Measurements from ENCODE around the gene TTC7B. TPM values are rescaled to one million over a fixed set of nuclear protein-coding genes. Genes with fewer than 3 reads are reported as not detected.
"Not testable (repeated sequence)": the region's sequence is repeated elsewhere in the genome, so short reads cannot be mapped to it uniquely, and the experiment has no call there.

The TTC7B gene
- total and polyA plus RNA-seq, 2 experiments from 2014 or later = 7.9 to 28.6 TPM

GRCh38 chr14:90840667-90841066 lies 24.4 kb upstream of the TTC7B start:
- H3K27me3 Mint-ChIP-seq (ENCODE audit: insufficient read depth, low read depth, poor library complexity); H3K4me3 Mint-ChIP-seq; H3K27ac ChIP-seq (ENCODE audit: low read depth); H3K9me3 Mint-ChIP-seq; H3K4me1 ChIP-seq (ENCODE audit: insufficient read depth); H3K36me3 ChIP-seq (ENCODE audit: insufficient read depth); H3K4me2 ChIP-seq; ATAC-seq; H3K4me3 ChIP-seq; DNase-seq (ENCODE audit: low spot score); H3K4me1 Mint-ChIP-seq; H4K20me1 ChIP-seq (replicated peaks; ENCODE audit: insufficient read depth); H3K36me3 Mint-ChIP-seq (ENCODE audit: low read depth); H3K27me3 ChIP-seq (ENCODE audit: insufficient read depth); H3F3A ChIP-seq (replicated peaks; ENCODE audit: low read depth); H3K9me2 ChIP-seq (ENCODE audit: insufficient read depth); H3K79me2 ChIP-seq (replicated peaks; ENCODE audit: insufficient read depth); H3K27ac Mint-ChIP-seq; H2AFZ ChIP-seq: not testable (repeated sequence)

- no peaks in the 10 kb centered on the region; the same call in 2 of the 3 replicates for H3K9me3 Mint-ChIP-seq
- no peak overlapping the region for H2AFZ ChIP-seq
- no peaks in the 10 kb centered on the region for H3F3A ChIP-seq (replicated peaks; ENCODE audit: low read depth)
- no peaks in the 10 kb centered on the region for H3K79me2 ChIP-seq (replicated peaks; ENCODE audit: insufficient read depth)
- no peak overlapping the region for H3K4me2 ChIP-seq
- H3K36me3 ChIP-seq (ENCODE audit: insufficient read depth) = no peaks in the 10 kb centered on the region
- H3K4me3 Mint-ChIP-seq = no peak overlapping the region
- H4K20me1 ChIP-seq (replicated peaks; ENCODE audit: insufficient read depth) = no peaks in the 10 kb centered on the region
- H3K27ac Mint-ChIP-seq = no peak overlapping the region
- no peak overlapping the region for H3K27ac ChIP-seq (ENCODE audit: low read depth)
- peaks cover 2% of the 10 kb centered on the region for H3K27me3 Mint-ChIP-seq (ENCODE audit: insufficient read depth, low read depth, poor library complexity)
- H3K4me1 Mint-ChIP-seq = no peaks in the 10 kb centered on the region
- no peaks in the 10 kb centered on the region for H3K36me3 Mint-ChIP-seq (ENCODE audit: low read depth)
- DNase-seq (ENCODE audit: low spot score) (no peak), ATAC-seq (no peak)
- H3K4me3 ChIP-seq = no peak overlapping the region
- H3K27me3 ChIP-seq (ENCODE audit: insufficient read depth) = no peaks in the 10 kb centered on the region
- H3K9me2 ChIP-seq (ENCODE audit: insufficient read depth) = no peaks in the 10 kb centered on the region
- no peaks in the 10 kb centered on the region for H3K4me1 ChIP-seq (ENCODE audit: insufficient read depth)
- TF ChIP-seq ZNF462 (CRISPR knock-in tag; IDR thresholded peaks at IDR 0.05) (no peak), EZH2 (IDR thresholded peaks at IDR 0.05; ENCODE audit: low read depth, unreplicated experiment) (no peak), ZNF114 (CRISPR knock-in tag; IDR thresholded peaks at IDR 0.05) (no peak), CTCF (conservative IDR thresholded peaks at IDR 0.05; ENCODE audit: low read depth in 2 of 2) (no peak), ZNF331 (CRISPR knock-in tag; IDR thresholded peaks at IDR 0.05; ENCODE audit: low read depth) (no peak), REST (IDR thresholded peaks at IDR 0.05; ENCODE audit: unreplicated experiment) (no peak), STAT1 (IDR thresholded peaks at IDR 0.05; ENCODE audit: unreplicated experiment) (no peak), NANOG (IDR thresholded peaks at IDR 0.05; ENCODE audit: borderline replicate concordance) (no peak), CREB1 (CRISPR knock-in tag; IDR thresholded peaks at IDR 0.05; ENCODE audit: low read depth) (no peak), EZH2phosphoT487 (IDR thresholded peaks at IDR 0.05; ENCODE audit: unreplicated experiment) (no peak), POLR2AphosphoS5 (IDR thresholded peaks at IDR 0.05; ENCODE audit: low read depth) (no peak), JUNB (IDR thresholded peaks at IDR 0.05; ENCODE audit: unreplicated experiment) (no peak)
Measured at GRCh38 chr14:90839889-90840266, 23.6 kb upstream of the TTC7B start.

Measured in GM23338 (cell line).